K562 (cell line): ENCODE measurements around the gene MTHFR. TPM values are rescaled to one million over a fixed set of nuclear protein-coding genes. Genes with fewer than 3 reads are reported as not detected.

Experiments used
- CREB5 ChIP-seq: fragments of 250-450 bp; sonication (Bioruptor Pico); IDR thresholded peaks from 2 replicates; pipeline ENCODE4 v1.5.0; 2020; ENCODE audit warnings: mild to moderate bottlenecking
- E2F3 ChIP-seq: fragments of 250-450 bp; sonication (Bioruptor Pico); IDR thresholded peaks from 2 replicates; pipeline ENCODE4 v1.4.0; 2020; ENCODE audit warnings: mild to moderate bottlenecking
- FOXJ2 ChIP-seq: fragments of 200-800 bp; sonication (Bioruptor generic); IDR thresholded peaks from 2 replicates; pipeline ENCODE4 v1.6.1; 2016; ENCODE audit warnings: missing genetic modification characterization, missing compliant biosample characterization
- GTF2B ChIP-seq: IDR thresholded peaks from 2 replicates; pipeline ENCODE4 v1.6.1; 2011; ENCODE audit not compliant: insufficient read length; ENCODE audit errors: extremely low read depth
- MAZ ChIP-seq, 2 experiments: fragments of 450-650 bp in 1 of 2; sonication (generic) in 1 of 2; formaldehyde crosslinking; IDR thresholded peaks in 1 of 2; conservative IDR thresholded peaks in 1 of 2; 2 replicates each; pipeline versions ENCODE4 v1.4.0 to v1.5.0; 2020; ENCODE audit warnings: mild to moderate bottlenecking in 1 of 2, missing genetic modification reagents in 1 of 2
- MCM3 ChIP-seq: fragments of 450-650 bp; IDR thresholded peaks from 2 replicates; pipeline ENCODE4 v1.6.1; 2016
- NFE2L1 ChIP-seq: fragments of 450-650 bp; IDR thresholded peaks from 2 replicates; pipeline ENCODE4 v1.6.1; 2016; ENCODE audit warnings: missing genetic modification characterization, low read depth, mild to moderate bottlenecking, missing compliant biosample characterization, moderate library complexity, borderline replicate concordance
- RBFOX2 ChIP-seq: fragments of 200-400 bp; formaldehyde crosslinking; IDR thresholded peaks from 2 replicates; pipeline ENCODE4 v1.6.1; 2017; ENCODE audit warnings: low read depth, mild to moderate bottlenecking, low read length, moderate library complexity
- THRAP3 ChIP-seq: fragments of 450-650 bp; IDR thresholded peaks from 2 replicates; pipeline ENCODE4 v1.6.1; 2016; ENCODE audit warnings: mild to moderate bottlenecking, inconsistent platforms, borderline replicate concordance
- USF2 ChIP-seq: sonication (generic); formaldehyde crosslinking; IDR thresholded peaks from 2 replicates; pipeline ENCODE4 v1.5.0; 2020; ENCODE audit warnings: missing genetic modification reagents
- ZBTB33 ChIP-seq: sonication (generic); formaldehyde crosslinking; IDR thresholded peaks from 2 replicates; pipeline ENCODE4 v1.8.1; 2023; ENCODE audit warnings: mild to moderate bottlenecking, missing genetic modification reagents
- ZFP36 ChIP-seq: fragments of 150-350 bp; IDR thresholded peaks from 2 replicates; pipeline ENCODE4 v1.6.1; 2018; ENCODE audit warnings: low read length, low read depth; ENCODE audit not compliant: partially characterized antibody
- ZNF134 ChIP-seq: fragments of 250-450 bp; sonication (Bioruptor Pico); conservative IDR thresholded peaks from 2 replicates; pipeline ENCODE4 v1.4.0; 2020
- ZNF311 ChIP-seq: fragments of 250-450 bp; sonication (Bioruptor Pico); IDR thresholded peaks from 2 replicates; pipeline ENCODE4 v1.4.0; 2020; ENCODE audit warnings: mild to moderate bottlenecking, moderate library complexity
- ZNF764 ChIP-seq: fragments of 250-450 bp; sonication (Bioruptor Pico); IDR thresholded peaks from 2 replicates; pipeline ENCODE4 v1.4.0; 2020; ENCODE audit warnings: low read depth, mild to moderate bottlenecking, moderate library complexity
- polyA plus RNA-seq, 8 experiments: library from polyadenylated mRNA; depleted of rRNA in 4 of 8; stranded (reverse) in 5 of 8; unstranded in 3 of 8; fragments of >200 nt; fragmentation: Nextera tagmentation in 2 of 8; fragmentation: Illumina TruSeq in 1 of 8; extraction: Ambion mirVana in 2 of 8; extraction: Trizol in 1 of 8; gene quantifications; 2 replicates each; pipeline versions ENCODE4 v1.2.1 to v1.2.3, GENCODE V29; 2011 to 2014; ENCODE audit warnings: inconsistent platforms in 1 of 8, missing spikeins in 1 of 8
- total RNA-seq, 7 experiments: library from RNA; depleted of rRNA in 6 of 7; stranded (reverse); fragments of >200 nt in 6 of 7; fragmentation: Illumina TruSeq in 2 of 7; extraction: Trizol in 2 of 7; gene quantifications; 2 replicates each; pipeline versions ENCODE4 v1.2.1 to v1.2.3, GENCODE V29; 2011 to 2021; ENCODE audit warnings: low replicate concordance in 1 of 7
- TF ChIP-seq, protein P1 (sequence below): sonication (generic); formaldehyde crosslinking; IDR thresholded peaks from 2 replicates; pipeline ENCODE4 v1.8.1; 2023; ENCODE audit warnings: mild to moderate bottlenecking, missing genetic modification reagents
- TF ChIP-seq, protein P2 (sequence below): fragments of 250-450 bp; sonication (Bioruptor Pico); IDR thresholded peaks from 2 replicates; pipeline ENCODE4 v1.8.0; 2022; ENCODE audit warnings: moderate library complexity, mild to moderate bottlenecking, inconsistent platforms
- TF ChIP-seq, protein P3 (sequence below): fragments of 450-650 bp; formaldehyde crosslinking; conservative IDR thresholded peaks from 2 replicates; pipeline ENCODE4 v1.4.0; 2022; ENCODE audit warnings: mild to moderate bottlenecking, missing genetic modification characterization

The MTHFR gene
- total and polyA plus RNA-seq, 9 of the 15 experiments (the other 6 are each of a cell fraction or from before 2014, with no cell fraction given) = 5.0 to 104 (median 62.6) TPM

DNA sequence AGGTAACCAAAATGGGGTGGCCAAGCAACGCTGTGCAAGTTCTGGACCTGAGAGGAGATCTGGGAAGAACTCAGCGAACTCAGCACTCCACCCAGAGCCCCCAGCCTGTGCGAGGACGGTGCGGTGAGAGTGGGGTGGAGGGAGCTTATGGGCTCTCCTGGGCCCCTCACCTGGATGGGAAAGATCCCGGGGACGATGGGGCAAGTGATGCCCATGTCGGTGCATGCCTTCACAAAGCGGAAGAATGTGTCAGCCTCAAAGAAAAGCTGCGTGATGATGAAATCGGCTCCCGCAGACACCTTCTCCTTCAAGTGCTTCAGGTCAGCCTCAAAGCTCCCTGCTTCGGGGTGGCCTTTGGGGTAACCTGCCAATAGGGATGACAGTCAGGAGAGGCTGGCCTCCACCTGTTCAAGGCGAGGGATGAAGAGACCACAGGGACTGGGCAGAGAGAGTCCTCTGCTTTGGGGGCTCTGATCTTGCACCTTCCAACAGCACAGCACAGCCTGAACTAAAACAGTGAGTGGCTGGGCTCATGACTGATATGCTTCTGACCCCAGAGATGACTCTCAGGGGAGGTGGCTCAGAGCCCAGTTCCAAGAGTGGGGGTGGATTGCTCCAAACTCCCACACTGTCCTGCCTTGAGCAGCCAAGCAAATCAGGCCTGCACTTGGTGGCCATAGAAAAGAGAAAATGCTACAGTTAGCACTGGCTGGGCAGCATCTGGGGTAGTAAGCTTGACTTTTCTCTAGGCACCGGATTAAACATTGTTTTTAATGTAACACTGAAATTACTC, 9.5 kb downstream of the MTHFR start (continued):
- no peak for TF ChIP-seq CREB5 (CRISPR knock-in tag)
- TF ChIP-seq, protein P1, sequence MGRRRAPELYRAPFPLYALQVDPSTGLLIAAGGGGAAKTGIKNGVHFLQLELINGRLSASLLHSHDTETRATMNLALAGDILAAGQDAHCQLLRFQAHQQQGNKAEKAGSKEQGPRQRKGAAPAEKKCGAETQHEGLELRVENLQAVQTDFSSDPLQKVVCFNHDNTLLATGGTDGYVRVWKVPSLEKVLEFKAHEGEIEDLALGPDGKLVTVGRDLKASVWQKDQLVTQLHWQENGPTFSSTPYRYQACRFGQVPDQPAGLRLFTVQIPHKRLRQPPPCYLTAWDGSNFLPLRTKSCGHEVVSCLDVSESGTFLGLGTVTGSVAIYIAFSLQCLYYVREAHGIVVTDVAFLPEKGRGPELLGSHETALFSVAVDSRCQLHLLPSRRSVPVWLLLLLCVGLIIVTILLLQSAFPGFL = no peak
- TF ChIP-seq RBFOX2 = peak; percentile 77
- TF ChIP-seq, protein P2, sequence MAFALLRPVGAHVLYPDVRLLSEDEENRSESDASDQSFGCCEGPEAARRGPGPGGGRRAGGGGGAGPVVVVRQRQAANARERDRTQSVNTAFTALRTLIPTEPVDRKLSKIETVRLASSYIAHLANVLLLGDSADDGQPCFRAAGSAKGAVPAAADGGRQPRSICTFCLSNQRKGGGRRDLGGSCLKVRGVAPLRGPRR (CRISPR knock-in tag) = peak; percentile 30; the same call in 1 of the 2 replicates
- no peak for TF ChIP-seq MCM3
- no peak for TF ChIP-seq ZNF764 (CRISPR knock-in tag)
- TF ChIP-seq NFE2L1 (tag) = no peak
- TF ChIP-seq GTF2B = no peak
- TF ChIP-seq MAZ (CRISPR knock-in tag; conservative IDR thresholded peaks at IDR 0.05 in 1 of 2, IDR thresholded peaks at IDR 0.05 in 1 of 2) = peak; percentile 59 to 74; a peak in 3 of 4 replicates
- no peak for TF ChIP-seq ZBTB33 (CRISPR knock-in tag)
- no peak for TF ChIP-seq FOXJ2
- 0 out of 2 replicates have a peak, but pooled peaks have one; percentile 35 for TF ChIP-seq ZNF134 (CRISPR knock-in tag)
- TF ChIP-seq E2F3 = peak; percentile 22; the same call in 1 of the 2 replicates
- TF ChIP-seq, protein P3, sequence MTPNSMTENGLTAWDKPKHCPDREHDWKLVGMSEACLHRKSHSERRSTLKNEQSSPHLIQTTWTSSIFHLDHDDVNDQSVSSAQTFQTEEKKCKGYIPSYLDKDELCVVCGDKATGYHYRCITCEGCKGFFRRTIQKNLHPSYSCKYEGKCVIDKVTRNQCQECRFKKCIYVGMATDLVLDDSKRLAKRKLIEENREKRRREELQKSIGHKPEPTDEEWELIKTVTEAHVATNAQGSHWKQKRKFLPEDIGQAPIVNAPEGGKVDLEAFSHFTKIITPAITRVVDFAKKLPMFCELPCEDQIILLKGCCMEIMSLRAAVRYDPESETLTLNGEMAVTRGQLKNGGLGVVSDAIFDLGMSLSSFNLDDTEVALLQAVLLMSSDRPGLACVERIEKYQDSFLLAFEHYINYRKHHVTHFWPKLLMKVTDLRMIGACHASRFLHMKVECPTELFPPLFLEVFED (CRISPR knock-in tag) = peak; percentile 8; the same call in 1 of the 2 replicates
- peak; percentile 20 for TF ChIP-seq ZFP36
- TF ChIP-seq ZNF311 (CRISPR knock-in tag) = no peak
- TF ChIP-seq THRAP3 = no peak
- no peak for TF ChIP-seq USF2 (CRISPR knock-in tag)
